OCI-LY7 (cell line): ENCODE results near the gene SCIMP. TPM values are rescaled to one million over a fixed set of nuclear protein-coding genes. Genes with fewer than 3 reads are reported as not detected.

Source experiments
- BruUV-seq: library from RNA; stranded (reverse); fragments of 400-500 nt; replicated peaks from 2 replicates; lab custom pipeline; 2021; lab: Mats Ljungman, UMichigan
- CTCF ChIA-PET: fragments of 300-600 bp; sonication (Branson Sonifier 250); formaldehyde crosslinking; loops from one replicate; lab custom pipeline; 2022; ENCODE audit warnings: antibody characterized with exemption; ENCODE audit not compliant: unreplicated experiment; lab: Charles Lee
- POLR2A ChIA-PET: fragments of 300-600 bp; sonication (Branson Sonifier 250); formaldehyde crosslinking; loops from one replicate; lab custom pipeline; 2022; ENCODE audit warnings: antibody characterized with exemption; lab: Charles Lee
- DNase-seq: peaks from one replicate; pipeline ENCODE4 v3.0.0-alpha.2; 2015; ENCODE audit warnings: low spot score
- H2AFZ ChIP-seq: fragments of 200-600 bp; sonication (generic), shearing (Covaris generic); 2 replicates; pipeline ENCODE4 v1.6.1; 2014; ENCODE audit warnings: mild to moderate bottlenecking, antibody characterized with exemption, low read length, moderate library complexity
- H3K27ac ChIP-seq: fragments of 200-600 bp; sonication (generic); 2 replicates; pipeline ENCODE4 v1.5.1; 2014; ENCODE audit warnings: mixed run types, low read depth, mild to moderate bottlenecking, moderate library complexity, low read length, inconsistent platforms; ENCODE audit not compliant: poor library complexity, severe bottlenecking
- H3K36me3 ChIP-seq: fragments of 200-600 bp; sonication (generic); 2 replicates; pipeline ENCODE4 v1.6.1; 2014; ENCODE audit warnings: mild to moderate bottlenecking, antibody characterized with exemption, low read length, moderate library complexity, mixed read lengths; ENCODE audit not compliant: insufficient read depth
- H3K4me1 ChIP-seq: fragments of 200-600 bp; sonication (generic); 2 replicates; pipeline ENCODE4 v1.5.1; 2014; ENCODE audit warnings: mild to moderate bottlenecking, low read length; ENCODE audit not compliant: insufficient read depth, poor library complexity, severe bottlenecking
- H3K4me2 ChIP-seq: fragments of 200-600 bp; sonication (generic); 2 replicates; pipeline ENCODE4 v1.6.1; 2014; ENCODE audit warnings: mild to moderate bottlenecking, low read length
- H3K4me3 ChIP-seq: fragments of 200-600 bp; sonication (generic); 2 replicates; pipeline ENCODE4 v1.5.1; 2014; ENCODE audit warnings: mild to moderate bottlenecking, low read depth, low read length; ENCODE audit not compliant: poor library complexity, severe bottlenecking
- H3K79me2 ChIP-seq: fragments of 200-600 bp; sonication (generic); 2 replicates; pipeline ENCODE4 v1.6.1; 2016; ENCODE audit warnings: low read depth, mild to moderate bottlenecking, low read length, moderate library complexity, mixed read lengths; ENCODE audit not compliant: insufficient read depth
- H3K9me2 ChIP-seq: fragments of 200-600 bp; sonication (generic); 2 replicates; pipeline ENCODE4 v1.6.1; 2016; ENCODE audit warnings: mild to moderate bottlenecking, low read length, mixed read lengths; ENCODE audit not compliant: insufficient read depth
- H3K9me3 ChIP-seq: fragments of 200-600 bp; sonication (generic); 2 replicates; pipeline ENCODE4 v1.6.1; 2014; ENCODE audit warnings: mild to moderate bottlenecking, mixed run types, low read length, mixed read lengths
- H4K20me1 ChIP-seq: fragments of 200-600 bp; sonication (generic); 2 replicates; pipeline ENCODE4 v1.6.1; 2014; ENCODE audit warnings: mild to moderate bottlenecking, antibody characterized with exemption, low read length, moderate library complexity, mixed read lengths; ENCODE audit not compliant: insufficient read depth
- CTCF ChIP-seq: fragments of 200-600 bp; sonication (generic); conservative IDR thresholded peaks from 2 replicates; pipeline ENCODE4 v1.5.1; 2014; ENCODE audit warnings: mild to moderate bottlenecking, antibody characterized with exemption, low read length, moderate library complexity, mixed read lengths
- EZH2phosphoT487 ChIP-seq: fragments of 200-600 bp; sonication (generic); IDR thresholded peaks from 2 replicates; pipeline ENCODE4 v1.6.1; 2018; ENCODE audit warnings: low read depth, borderline replicate concordance, mild to moderate bottlenecking, mixed run types, antibody characterized with exemption, low read length, moderate library complexity, mixed read lengths
- intact Hi-C: fragments of 100-400 bp; cut with micrococcal nuclease; formaldehyde crosslinking; loops from one replicate; pipeline ENCODE4 v1.10.0; 2022; ENCODE audit not compliant: unreplicated experiment
- total RNA-seq, 2 experiments: library from RNA; depleted of rRNA in 1 of 2; stranded (reverse); fragments of >200 nt in 1 of 2; shearing (Covaris generic) in 1 of 2; gene quantifications; 2 replicates each; pipeline ENCODE4 v1.2.3, GENCODE V29; 2014 to 2022

Gene SCIMP
- total RNA-seq, 2 experiments from 2014 or later, result 0.27 to 0.88 TPM

- no peak overlapping the region for H3K27ac ChIP-seq
- H3K36me3 ChIP-seq, result no peaks in the 10 kb centered on the region
- TF ChIP-seq EZH2phosphoT487 (no peak), CTCF (no peak)
- DNase-seq, result no peak
- no peaks in the 10 kb centered on the region for H3K9me2 ChIP-seq
- H4K20me1 ChIP-seq, result no peaks in the 10 kb centered on the region
- no peaks in the 10 kb centered on the region for H3K79me2 ChIP-seq
- CTCF ChIA-PET, result no interaction called here
- no peak overlapping the region for H3K4me2 ChIP-seq
- H3K9me3 ChIP-seq, result no peaks in the 10 kb centered on the region
- no peak overlapping the region for H3K4me3 ChIP-seq
- no peak overlapping the region for H2AFZ ChIP-seq
- H3K4me1 ChIP-seq, result no peaks in the 10 kb centered on the region
- no TSS peak for BruUV-seq
- intact Hi-C loops, result no loop called here
- POLR2A ChIA-PET, result no interaction called here
Measured at GRCh38 chr17:5272322-5272721, 37.7 kb upstream of the SCIMP start.

- no peak for TF ChIP-seq EZH2phosphoT487
- no peak for TF ChIP-seq CTCF
- Histone ChIP-seq H3K27ac (no peak overlapping the region), H2AFZ (no peak overlapping the region), H3K4me3 (no peak overlapping the region), H3K4me1 (no peaks in the 10 kb centered on the region), H3K79me2 (no peaks in the 10 kb centered on the region), H4K20me1 (no peaks in the 10 kb centered on the region), H3K36me3 (no peaks in the 10 kb centered on the region), H3K4me2 (no peak overlapping the region), H3K9me3 (no peaks in the 10 kb centered on the region), H3K9me2 (no peaks in the 10 kb centered on the region)
- ChIA-PET CTCF (no interaction called here), POLR2A (interaction anchor here (0.7 kb wide), 1 partner anchor 36 kb away, joined by 3 read pairs; no protein-coding TSS in a partner anchor)
- BruUV-seq, result no TSS peak
- no peak for DNase-seq
- intact Hi-C loops, result no loop called here
Measured at GRCh38 chr17:5269241-5269960, 34.7 kb upstream of the SCIMP start.

- no peak for DNase-seq
- no peak overlapping the region for H3K4me2 ChIP-seq
- intact Hi-C loops, result no loop called here
- no peaks in the 10 kb centered on the region for H3K36me3 ChIP-seq
- H3K4me1 ChIP-seq, result no peaks in the 10 kb centered on the region
- ChIA-PET CTCF (no interaction called here), POLR2A (no interaction called here)
- TF ChIP-seq CTCF, result no peak
- no peak for TF ChIP-seq EZH2phosphoT487
- no peak overlapping the region for H3K27ac ChIP-seq
- BruUV-seq, result no TSS peak
- H4K20me1 ChIP-seq, result no peaks in the 10 kb centered on the region
- H2AFZ ChIP-seq, result peak overlapping the region; percentile 7; the same call in 1 of the 2 replicates
- H3K9me3 ChIP-seq, result no peaks in the 10 kb centered on the region
- H3K4me3 ChIP-seq, result no peak overlapping the region
- no peaks in the 10 kb centered on the region for H3K79me2 ChIP-seq
- H3K9me2 ChIP-seq, result no peaks in the 10 kb centered on the region
Measured at GRCh38 chr17:5264893-5265292, 30.2 kb upstream of the SCIMP start.
